GM21786 (cell line): ENCODE data around the gene KRT8.

ENCODE experiments used
- ATAC-seq: cut with Tn5 transposase; IDR thresholded peaks from one replicate; pipeline ENCODE4 v1.9.1; 2021; ENCODE audit not compliant: unreplicated experiment

KRT8 gene

GRCh38 chr12:52848661-52849255 is 56.1 kb downstream of the KRT8 start, which contains the start of gene KRT78:
Gene KRT78 (minus strand): TSS chr12:52848994. CDS start chr12:52848930, 64 bp downstream.
- ATAC-seq, result no peak

GRCh38 chr12:52847335-52848102 is 57.4 kb downstream of the KRT8 start:
- ATAC-seq, result no peak
